Measurements from ENCODE around the gene TBL1XR1. TPM values are rescaled to one million over a fixed set of nuclear protein-coding genes. Genes with fewer than 3 reads are reported as not detected.

The TBL1XR1 gene
- total RNA-seq, 2 donors from 2014 or later, result 75.8 to 156 TPM

DNA sequence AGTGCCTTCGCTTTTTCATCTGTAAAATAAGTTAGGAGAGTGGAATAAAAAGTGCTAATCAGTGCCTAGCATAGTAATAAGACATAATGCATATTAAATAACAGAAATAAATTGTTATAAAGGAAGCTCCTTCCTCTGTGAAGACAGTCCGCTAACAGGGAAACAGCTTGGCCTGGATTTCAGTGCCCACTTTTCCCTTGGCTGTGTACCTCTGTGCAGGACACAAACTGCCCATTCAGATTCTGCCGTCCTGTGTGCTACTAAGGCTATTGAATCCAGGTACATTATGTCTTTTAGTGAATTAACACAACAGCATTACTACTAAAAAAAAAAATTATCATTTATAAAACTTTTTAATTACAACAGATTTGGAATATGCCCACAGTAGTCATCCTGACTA is 90.7 kb downstream of the TBL1XR1 start:
- Histone ChIP-seq H3K4me1 (replicated peaks) (peaks cover 14% of the 10 kb centered on the region), H3K27ac (no peak overlapping the region), H3K36me3 (no peaks in the 10 kb centered on the region), H3K27me3 (replicated peaks; ENCODE audit: insufficient read depth) (no peaks in the 10 kb centered on the region), H3K9me3 (no peaks in the 10 kb centered on the region), H3K4me3 (no peak overlapping the region)
- 86% methylated on average over 3 of the region's 3 CpGs for WGBS
- no peak for TF ChIP-seq CTCF (IDR thresholded peaks at IDR 0.05)
- no peak for TF ChIP-seq POLR2AphosphoS5 (IDR thresholded peaks at IDR 0.05)
- no peak for TF ChIP-seq POLR2A (IDR thresholded peaks at IDR 0.05)
- intact Hi-C loops (cut with DNase I), result no loop called here
- no peak for DNase-seq (ENCODE audit: low spot score)

DNA sequence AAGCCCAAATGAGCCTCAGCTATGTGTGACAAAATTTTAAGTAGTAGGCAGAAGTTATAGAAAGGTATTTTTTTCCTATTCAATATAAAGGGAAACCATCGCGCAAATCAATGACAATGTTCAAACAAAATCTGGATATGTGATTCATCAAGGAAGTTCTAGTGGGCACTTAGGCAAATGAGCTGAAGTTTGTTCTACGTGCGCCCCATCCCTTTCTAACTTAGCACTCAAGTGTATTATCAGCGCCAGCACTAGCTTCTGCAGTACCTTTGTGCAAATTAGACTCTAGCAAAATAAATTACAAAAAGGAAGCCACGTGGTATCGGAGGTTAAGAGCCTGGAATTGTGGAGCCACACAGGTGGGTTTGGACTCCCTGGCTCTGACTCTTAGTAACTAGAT is 91.1 kb downstream of the TBL1XR1 start:
- Histone ChIP-seq H3K27me3 (replicated peaks; ENCODE audit: insufficient read depth) (no peaks in the 10 kb centered on the region), H3K27ac (no peak overlapping the region), H3K9me3 (no peaks in the 10 kb centered on the region), H3K4me3 (no peak overlapping the region), H3K36me3 (no peaks in the 10 kb centered on the region), H3K4me1 (replicated peaks) (peaks cover 14% of the 10 kb centered on the region)
- intact Hi-C loops (cut with DNase I), result no loop called here
- TF ChIP-seq POLR2AphosphoS5 (IDR thresholded peaks at IDR 0.05), result no peak
- no peak for TF ChIP-seq POLR2A (IDR thresholded peaks at IDR 0.05)
- no peak for TF ChIP-seq CTCF (IDR thresholded peaks at IDR 0.05)
- WGBS, result 66% methylated on average over 7 of the region's 7 CpGs
- DNase-seq (ENCODE audit: low spot score), result no peak

GRCh38 chr3:177105623-177106022 is 91.7 kb downstream of the TBL1XR1 start:
- Histone ChIP-seq H3K9me3 (no peaks in the 10 kb centered on the region), H3K36me3 (no peaks in the 10 kb centered on the region), H3K27me3 (replicated peaks; ENCODE audit: insufficient read depth) (no peaks in the 10 kb centered on the region), H3K4me3 (no peak overlapping the region), H3K27ac (no peak overlapping the region), H3K4me1 (replicated peaks) (peaks cover 12% of the 10 kb centered on the region)
- intact Hi-C loops (cut with DNase I), result no loop called here
- TF ChIP-seq POLR2AphosphoS5 (IDR thresholded peaks at IDR 0.05) (no peak), CTCF (IDR thresholded peaks at IDR 0.05) (no peak)
- no peak for DNase-seq (ENCODE audit: low spot score)
- WGBS, result 66% methylated on average over 4 of the region's 4 CpGs

DNA sequence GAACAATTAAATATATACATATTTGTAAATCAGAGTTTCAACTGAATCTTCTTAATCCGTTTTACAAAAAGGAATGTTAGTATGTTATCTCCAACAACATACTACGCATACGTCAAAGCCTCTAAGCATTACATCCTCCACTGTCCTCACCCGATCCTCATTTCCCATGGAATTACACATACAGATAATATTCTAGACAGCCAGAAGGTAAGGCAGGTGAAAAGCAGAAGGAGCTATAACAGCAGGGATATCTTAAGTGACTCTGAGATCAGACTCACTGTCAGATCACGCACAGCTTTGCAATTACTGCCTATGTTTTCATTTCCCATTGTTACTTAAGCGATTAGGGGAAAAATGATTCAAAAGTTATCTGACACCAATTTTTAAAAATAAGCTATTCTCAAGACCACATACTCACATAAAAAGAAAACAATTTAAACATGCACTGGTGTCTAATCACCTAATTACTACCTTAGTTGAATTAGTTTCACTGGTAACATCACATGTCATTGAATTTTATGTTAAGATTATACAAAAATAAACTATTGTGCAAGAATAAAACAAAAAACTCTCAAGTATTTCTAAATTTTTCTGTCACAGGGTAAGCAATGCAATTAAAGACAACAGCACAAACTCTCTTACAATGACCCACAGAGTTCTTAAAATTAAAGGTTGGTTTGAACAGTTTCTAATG is 92.8 kb downstream of the TBL1XR1 start:
- Histone ChIP-seq H3K4me3 (no peak overlapping the region), H3K4me1 (replicated peaks) (peaks cover 6% of the 10 kb centered on the region), H3K27me3 (replicated peaks; ENCODE audit: insufficient read depth) (no peaks in the 10 kb centered on the region), H3K36me3 (no peaks in the 10 kb centered on the region), H3K9me3 (no peaks in the 10 kb centered on the region), H3K27ac (no peak overlapping the region)
- TF ChIP-seq POLR2AphosphoS5 (IDR thresholded peaks at IDR 0.05) (no peak), POLR2A (IDR thresholded peaks at IDR 0.05) (no peak)
- WGBS, result 90% methylated on average over 6 of the region's 6 CpGs
- no peak for DNase-seq (ENCODE audit: low spot score)
- intact Hi-C loops (cut with DNase I), result no loop called here

GRCh38 chr3:177102553-177102952 is 94.7 kb downstream of the TBL1XR1 start:
- no peak for TF ChIP-seq CTCF (IDR thresholded peaks at IDR 0.05)
- TF ChIP-seq POLR2AphosphoS5 (IDR thresholded peaks at IDR 0.05), result no peak
- no peak for TF ChIP-seq POLR2A (IDR thresholded peaks at IDR 0.05)
- Histone ChIP-seq H3K9me3 (no peaks in the 10 kb centered on the region), H3K4me1 (replicated peaks) (no peaks in the 10 kb centered on the region), H3K4me3 (no peak overlapping the region), H3K27me3 (replicated peaks; ENCODE audit: insufficient read depth) (no peaks in the 10 kb centered on the region), H3K36me3 (no peaks in the 10 kb centered on the region), H3K27ac (no peak overlapping the region)
- WGBS, result 33% methylated on average over 3 of the region's 3 CpGs
- intact Hi-C loops (cut with DNase I), result no loop called here
- no peak for DNase-seq (ENCODE audit: low spot score)

Measured in prostate gland (tissue), 2 donors.